Thymus (tissue), 11 donors: ENCODE results near the gene ADAMTS12. TPM values are rescaled to one million over a fixed set of nuclear protein-coding genes. Genes with fewer than 3 reads are reported as not detected.
"Not testable (repeated sequence)": the region's sequence is repeated elsewhere in the genome, so short reads cannot be mapped to it uniquely, and the experiment has no call there.

Source experiments
- DNase-seq, 9 donors: peaks; one replicate each; pipeline ENCODE4 v3.0.0-alpha.2; 2013; ENCODE audit warnings: low spot score in 9 of 9, low read depth in 6 of 9, missing footprints in 1 of 9
- H3K27ac ChIP-seq, 2 donors: one replicate each; pipeline ENCODE4 v1.5.1; 2013; ENCODE audit warnings: control low read depth in 1 of 2, low read depth in 1 of 2, low read length in 1 of 2, mild to moderate bottlenecking in 1 of 2, moderate library complexity in 1 of 2
- H3K27me3 ChIP-seq, 2 donors: one replicate each; pipeline ENCODE4 v1.5.1; 2013; ENCODE audit warnings: low read length in 1 of 2; ENCODE audit not compliant: control insufficient read depth in 2 of 2, insufficient read depth in 1 of 2
- H3K36me3 ChIP-seq, 2 donors: one replicate each; pipeline ENCODE4 v1.5.1; 2013; ENCODE audit warnings: low read length in 1 of 2, mild to moderate bottlenecking in 1 of 2, moderate library complexity in 1 of 2; ENCODE audit not compliant: control insufficient read depth in 2 of 2, insufficient read depth in 2 of 2
- H3K4me1 ChIP-seq, 2 donors: one replicate each; pipeline ENCODE4 v1.5.1; 2013; ENCODE audit warnings: low read length in 2 of 2; ENCODE audit not compliant: control insufficient read depth in 2 of 2, insufficient read depth in 2 of 2
- H3K4me3 ChIP-seq, 2 donors: one replicate each; pipeline ENCODE4 v1.5.1; 2013; ENCODE audit warnings: low read length in 2 of 2, control low read depth in 1 of 2, mild to moderate bottlenecking in 1 of 2
- H3K9me3 ChIP-seq, 2 donors: one replicate each; pipeline ENCODE4 v1.5.1; 2013; ENCODE audit warnings: low read length in 1 of 2, mild to moderate bottlenecking in 1 of 2; ENCODE audit not compliant: control insufficient read depth in 2 of 2, insufficient read depth in 1 of 2
- WGBS: extraction: QIAGEN DNeasy Blood & Tissue Kit; methylation state at CpG from one replicate; pipeline ENCODE4 v1.1.7; 2013; 5-methylcytosine and 5-hydroxymethylcytosine counted together
- polyA plus RNA-seq: library from polyadenylated mRNA; stranded (reverse); fragments of 200-250 nt; gene quantifications from one replicate; pipeline ENCODE4 v1.2.3, GENCODE V29; 2013
- total RNA-seq: library from RNA; stranded (reverse); fragments of 120-200 nt; gene quantifications from one replicate; pipeline ENCODE4 v1.2.4, GENCODE V29; 2013
- donor health status: healthy.

Gene ADAMTS12
- total and polyA plus RNA-seq, 2 donors, result 0.18 to 1.6 TPM

DNA sequence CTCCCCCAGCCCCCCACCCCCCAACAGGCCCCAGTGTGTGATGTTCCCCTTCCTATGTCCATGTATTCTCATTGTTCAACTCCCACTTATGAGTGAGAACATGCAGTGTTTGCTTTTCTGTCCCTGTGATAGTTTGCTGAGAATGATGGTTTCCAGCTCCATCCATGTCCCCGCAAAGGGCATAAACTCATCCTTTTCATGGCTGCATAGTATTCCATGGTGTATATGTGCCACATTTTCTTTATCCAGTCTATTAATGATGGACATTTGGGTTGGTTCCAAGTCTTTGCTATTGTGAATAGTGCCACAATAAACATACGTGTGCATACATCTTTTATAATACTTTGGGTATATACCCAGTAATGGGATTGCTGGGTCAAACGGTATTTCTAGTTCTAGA is 23.1 kb upstream of the ADAMTS12 start:
- not testable (repeated sequence) for H3K27ac ChIP-seq, DNase-seq, H3K4me3 ChIP-seq, H3K27me3 ChIP-seq, H3K36me3 ChIP-seq, H3K9me3 ChIP-seq, H3K4me1 ChIP-seq
- 95% methylated on average over 3 of the region's 3 CpGs for WGBS

DNA sequence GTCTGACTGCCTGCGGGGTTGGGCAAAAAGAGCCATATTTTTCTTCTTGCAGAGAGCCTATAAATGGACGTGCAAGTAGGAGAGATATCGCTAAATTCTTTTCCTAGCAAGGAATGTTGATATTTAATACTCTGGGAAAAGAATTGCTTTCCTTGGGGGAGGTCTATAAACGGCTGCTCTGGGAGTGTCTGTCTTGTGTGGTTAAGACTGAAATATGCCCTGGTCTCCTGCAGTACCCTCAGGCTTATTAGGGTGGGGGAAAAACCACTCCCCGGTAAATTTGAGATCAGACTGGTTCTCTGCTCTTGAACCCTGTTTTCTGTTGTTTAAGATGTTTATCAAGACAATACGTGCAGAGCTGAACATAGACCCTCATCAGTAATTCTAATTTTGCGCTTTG is 14.5 kb upstream of the ADAMTS12 start:
- H3K36me3 ChIP-seq, H3K4me3 ChIP-seq, H3K27me3 ChIP-seq, H3K27ac ChIP-seq, H3K9me3 ChIP-seq, H3K4me1 ChIP-seq, DNase-seq: not testable (repeated sequence)
- WGBS, result 89% methylated on average over 7 of the region's 7 CpGs

DNA sequence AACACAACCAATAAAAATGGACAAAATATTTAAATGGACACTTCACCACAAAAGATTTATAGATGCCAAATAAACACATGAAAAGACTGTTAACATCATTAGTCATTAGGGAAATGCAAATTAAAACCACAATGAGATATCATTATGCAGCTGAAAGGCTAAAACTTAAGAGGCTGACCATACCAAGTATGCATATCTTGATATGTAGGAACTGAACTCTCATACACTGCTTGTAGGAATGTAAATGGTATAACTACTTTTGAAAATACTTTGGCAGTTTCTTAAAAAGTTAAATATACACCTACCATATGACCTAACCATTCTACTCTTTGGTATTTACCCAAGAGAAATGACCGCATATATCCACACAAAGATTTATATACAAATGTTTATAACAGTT is 13.6 kb upstream of the ADAMTS12 start:
- no peak for DNase-seq
- Histone ChIP-seq H3K27ac (no peak overlapping the region), H3K9me3 (peaks cover 0 to 8% of the 10 kb centered on the region in 2 donors), H3K4me3 (no peak overlapping the region), H3K27me3 (no peaks in the 10 kb centered on the region), H3K36me3 (no peaks in the 10 kb centered on the region), H3K4me1 (no peaks in the 10 kb centered on the region)
- 98% methylated on average over 1 of the region's 1 CpG for WGBS

DNA sequence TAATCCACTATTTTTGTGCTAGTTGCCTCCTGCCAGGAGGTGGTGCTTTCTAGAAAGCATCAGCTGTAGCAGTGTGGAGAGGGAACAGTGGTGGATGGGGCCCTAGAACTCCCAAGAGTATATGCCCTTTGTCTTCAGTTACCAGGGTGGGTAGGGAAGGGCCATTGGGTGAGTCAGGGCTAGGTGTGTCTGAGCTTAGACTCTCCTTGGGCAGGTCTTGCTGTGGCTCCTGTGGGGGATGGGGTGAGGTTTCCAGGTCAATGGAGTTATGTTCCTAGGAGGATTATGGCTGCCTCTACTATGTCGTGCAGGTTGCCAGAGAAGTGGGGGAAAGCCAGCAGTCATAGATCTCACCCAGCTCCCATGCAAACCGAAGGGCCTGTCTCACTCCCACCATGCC is 11.3 kb upstream of the ADAMTS12 start:
- WGBS, result 92% methylated on average over 2 of the region's 2 CpGs
- no peak overlapping the region for H3K4me3 ChIP-seq
- no peaks in the 10 kb centered on the region for H3K4me1 ChIP-seq
- no peaks in the 10 kb centered on the region for H3K36me3 ChIP-seq
- no peak overlapping the region for H3K27ac ChIP-seq
- H3K27me3 ChIP-seq, result no peaks in the 10 kb centered on the region
- no peak for DNase-seq
- peaks cover 0 to 8% of the 10 kb centered on the region in 2 donors for H3K9me3 ChIP-seq

DNA sequence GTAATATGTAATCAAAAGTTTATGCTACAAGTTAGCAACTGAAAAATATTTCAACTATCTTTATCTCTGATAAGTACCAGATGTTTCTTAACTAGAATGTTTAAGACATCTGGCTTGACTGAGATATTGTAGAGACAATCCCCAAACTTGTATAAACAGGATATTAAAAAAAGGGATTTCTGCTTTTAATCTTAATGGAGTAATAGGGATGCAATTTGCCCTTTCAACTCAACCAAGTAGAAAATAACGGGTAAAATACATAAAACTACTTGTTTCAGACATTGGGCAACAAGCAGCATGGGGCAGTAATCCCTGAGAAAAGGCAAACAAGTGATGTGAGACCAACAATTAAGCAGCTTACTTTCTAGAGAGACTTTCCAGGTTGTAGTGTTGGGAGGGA is 9.4 kb upstream of the ADAMTS12 start:
- no peaks in the 10 kb centered on the region for H3K4me1 ChIP-seq
- no peak overlapping the region for H3K4me3 ChIP-seq
- WGBS, result 95% methylated on average over 1 of the region's 1 CpG
- H3K27ac ChIP-seq, result no peak overlapping the region
- H3K36me3 ChIP-seq, result no peaks in the 10 kb centered on the region
- peaks cover 0 to 8% of the 10 kb centered on the region in 2 donors for H3K9me3 ChIP-seq
- H3K27me3 ChIP-seq, result no peaks in the 10 kb centered on the region
- DNase-seq, result no peak

DNA sequence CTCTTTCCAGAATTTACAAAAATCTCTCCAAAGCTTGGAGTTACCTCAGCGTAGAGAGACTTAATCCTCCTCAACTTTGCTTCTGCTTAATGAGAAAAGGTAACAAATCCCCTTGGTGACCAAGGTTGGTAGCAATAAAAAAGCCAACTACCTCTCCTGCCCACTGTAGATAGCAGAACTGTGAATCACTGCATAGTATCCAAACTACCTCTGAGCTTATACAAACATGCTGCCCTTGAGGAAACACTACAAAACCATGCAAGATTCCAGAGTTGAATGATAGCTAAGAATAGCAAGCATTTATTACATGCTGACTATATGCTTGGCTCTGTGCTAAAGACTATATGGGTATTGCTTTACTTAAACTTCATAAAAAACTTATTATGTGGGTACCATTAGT is 2.8 kb upstream of the ADAMTS12 start:
- Histone ChIP-seq H3K9me3 (no peaks in the 10 kb centered on the region), H3K4me1 (no peaks in the 10 kb centered on the region), H3K27me3 (peaks cover 20 to 42% of the 10 kb centered on the region in 2 donors), H3K27ac (no peak overlapping the region), H3K36me3 (no peaks in the 10 kb centered on the region), H3K4me3 (no peak overlapping the region)
- 82% methylated on average over 1 of the region's 1 CpG for WGBS
- no peak for DNase-seq

DNA sequence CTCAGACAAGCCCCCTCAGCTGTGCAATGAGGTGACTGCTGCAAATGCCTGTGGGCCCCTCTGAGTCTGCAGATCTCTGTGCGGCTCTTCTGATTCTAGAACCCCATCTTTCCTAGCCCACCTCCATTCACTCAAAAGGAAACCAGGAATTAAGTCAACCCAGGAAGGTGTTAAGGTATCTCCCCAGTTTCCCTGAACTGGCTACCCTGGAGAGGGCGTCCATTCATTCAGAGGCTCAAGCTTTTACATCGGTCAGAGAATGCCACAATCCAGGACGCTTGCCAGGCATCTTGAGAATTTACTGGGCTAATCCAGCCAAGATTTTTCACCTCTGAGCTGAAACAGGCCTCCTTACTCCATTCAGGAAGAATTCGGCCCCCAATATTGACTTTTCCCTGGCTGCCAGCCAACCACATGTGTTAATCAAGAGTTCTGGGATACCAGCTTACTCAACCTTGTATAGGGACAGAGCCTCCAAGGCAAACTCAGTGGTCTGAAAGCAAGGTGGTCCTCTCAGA is 889 bp upstream of the ADAMTS12 start:
- DNase-seq, result no peak
- Histone ChIP-seq H3K9me3 (no peaks in the 10 kb centered on the region), H3K4me1 (no peaks in the 10 kb centered on the region), H3K27ac (no peak overlapping the region), H3K27me3 (peaks cover 20 to 44% of the 10 kb centered on the region in 2 donors), H3K4me3 (no peak overlapping the region), H3K36me3 (no peaks in the 10 kb centered on the region)
- 89% methylated on average over 5 of the region's 5 CpGs for WGBS

DNA sequence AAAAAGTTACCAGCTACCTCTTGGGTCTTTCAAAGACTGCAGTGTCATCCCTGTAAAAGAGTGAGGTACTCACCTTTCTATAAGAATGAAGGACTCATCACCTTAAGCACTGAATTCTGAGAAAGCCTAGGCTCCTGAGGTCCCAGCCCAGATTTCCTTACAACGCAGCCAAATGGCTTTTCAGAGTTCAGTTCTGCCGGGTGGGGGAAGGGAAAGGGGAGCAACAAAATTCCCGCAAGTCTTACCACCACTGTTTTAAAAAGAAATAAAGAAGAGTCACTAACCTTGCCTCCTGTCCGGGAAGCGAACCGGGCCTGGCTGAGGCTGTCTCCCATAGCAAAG is 373 bp downstream of the ADAMTS12 start:
- H3K4me1 ChIP-seq, result no peaks in the 10 kb centered on the region
- no peaks in the 10 kb centered on the region for H3K36me3 ChIP-seq
- no peak overlapping the region for H3K4me3 ChIP-seq
- 7% methylated on average over 6 of the region's 6 CpGs for WGBS
- H3K27ac ChIP-seq, result no peak overlapping the region
- peaks cover 20 to 44% of the 10 kb centered on the region in 2 donors for H3K27me3 ChIP-seq
- DNase-seq, result no peak
- no peaks in the 10 kb centered on the region for H3K9me3 ChIP-seq

DNA sequence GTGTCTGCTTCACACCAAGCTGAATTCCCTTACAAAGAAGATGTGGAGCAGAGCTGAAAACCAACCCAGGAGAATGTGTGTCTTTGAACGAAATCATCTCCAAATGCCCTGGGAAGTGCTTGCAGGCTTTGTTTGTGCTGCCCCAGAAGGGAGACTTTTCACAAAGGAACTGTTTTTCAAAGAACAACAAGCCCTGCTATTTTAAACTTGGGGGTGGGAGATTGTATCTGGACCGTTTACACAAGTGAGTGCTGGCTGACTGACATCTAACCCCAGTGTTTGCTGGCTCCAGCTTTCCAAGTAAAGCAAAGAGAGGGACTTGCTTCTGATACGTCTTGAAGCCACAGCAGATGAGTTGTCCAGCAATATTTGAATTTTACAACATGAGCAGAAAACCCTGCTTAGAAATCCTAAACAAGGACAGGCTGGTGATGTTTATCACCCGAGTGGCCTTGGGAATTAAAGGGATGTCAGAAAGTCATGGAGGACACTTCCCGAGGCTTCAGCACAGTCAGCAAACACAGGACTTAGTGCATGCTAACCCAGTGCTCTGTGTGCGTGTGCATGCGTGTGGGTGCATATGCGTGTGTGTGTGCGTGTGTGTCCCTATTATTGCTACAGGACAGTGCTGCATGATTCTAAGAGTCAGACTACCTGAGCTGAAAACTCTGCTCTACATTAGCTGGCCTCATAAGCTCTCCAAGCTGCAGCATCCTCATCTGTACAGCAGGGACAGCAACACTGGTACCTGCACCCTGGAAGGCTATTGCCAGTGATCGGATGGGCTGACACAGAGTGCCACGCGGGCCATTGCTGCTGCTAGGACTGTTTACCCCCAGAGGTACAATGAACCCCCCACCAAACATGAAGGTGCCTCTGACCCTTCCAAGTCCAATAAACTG is 1.4 kb downstream of the ADAMTS12 start:
- no peaks in the 10 kb centered on the region for H3K36me3 ChIP-seq
- no peak overlapping the region for H3K4me3 ChIP-seq
- no peaks in the 10 kb centered on the region for H3K9me3 ChIP-seq
- no peaks in the 10 kb centered on the region for H3K4me1 ChIP-seq
- no peak overlapping the region for H3K27ac ChIP-seq
- peaks cover 20 to 44% of the 10 kb centered on the region in 2 donors for H3K27me3 ChIP-seq
- WGBS, result 80% methylated on average over 12 of the region's 12 CpGs
- DNase-seq, result no peak
